Astrocyte (in vitro differentiated cells and primary cell): ENCODE data around the gene PPP6R2.

ENCODE experiments used
- EZH2 ChIP-seq: IDR thresholded peaks from 2 replicates; pipeline ENCODE4 v1.6.1; 2012; ENCODE audit warnings: mild to moderate bottlenecking, low read length, inconsistent platforms; ENCODE audit not compliant: insufficient read depth
- TF ChIP-seq, protein P1 (sequence below): IDR thresholded peaks from 2 replicates; pipeline ENCODE4 v1.5.1; 2011; ENCODE audit warnings: low read depth, mild to moderate bottlenecking, inconsistent platforms, low read length, moderate library complexity; ENCODE audit not compliant: insufficient read depth

DNA sequence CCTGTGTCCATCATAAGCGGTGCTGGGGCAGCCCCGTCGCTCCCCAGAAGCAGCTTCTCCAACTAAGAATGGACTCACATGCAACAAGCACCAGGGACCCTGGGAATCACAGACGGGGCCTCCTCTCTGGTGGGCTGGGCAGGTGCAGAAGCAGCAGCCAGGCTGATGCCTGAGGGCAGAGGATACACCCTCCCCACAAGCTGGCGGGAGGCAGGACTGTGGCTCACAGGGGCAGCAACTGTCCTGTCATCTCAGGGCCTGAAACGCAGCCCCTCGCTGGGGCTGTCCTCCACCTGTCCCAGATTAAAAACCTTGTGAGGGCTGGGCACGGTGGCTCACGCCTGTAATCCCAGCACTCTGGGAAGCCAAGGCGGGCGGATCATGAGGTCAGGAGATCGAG, 134.8 kb downstream of the PPP6R2 start:
- TF ChIP-seq, protein P1, sequence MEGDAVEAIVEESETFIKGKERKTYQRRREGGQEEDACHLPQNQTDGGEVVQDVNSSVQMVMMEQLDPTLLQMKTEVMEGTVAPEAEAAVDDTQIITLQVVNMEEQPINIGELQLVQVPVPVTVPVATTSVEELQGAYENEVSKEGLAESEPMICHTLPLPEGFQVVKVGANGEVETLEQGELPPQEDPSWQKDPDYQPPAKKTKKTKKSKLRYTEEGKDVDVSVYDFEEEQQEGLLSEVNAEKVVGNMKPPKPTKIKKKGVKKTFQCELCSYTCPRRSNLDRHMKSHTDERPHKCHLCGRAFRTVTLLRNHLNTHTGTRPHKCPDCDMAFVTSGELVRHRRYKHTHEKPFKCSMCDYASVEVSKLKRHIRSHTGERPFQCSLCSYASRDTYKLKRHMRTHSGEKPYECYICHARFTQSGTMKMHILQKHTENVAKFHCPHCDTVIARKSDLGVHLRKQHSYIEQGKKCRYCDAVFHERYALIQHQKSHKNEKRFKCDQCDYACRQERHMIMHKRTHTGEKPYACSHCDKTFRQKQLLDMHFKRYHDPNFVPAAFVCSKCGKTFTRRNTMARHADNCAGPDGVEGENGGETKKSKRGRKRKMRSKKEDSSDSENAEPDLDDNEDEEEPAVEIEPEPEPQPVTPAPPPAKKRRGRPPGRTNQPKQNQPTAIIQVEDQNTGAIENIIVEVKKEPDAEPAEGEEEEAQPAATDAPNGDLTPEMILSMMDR = no peak
- TF ChIP-seq EZH2 = no peak
